GM19372 (cell line): ENCODE results near the gene CYP2C9.

Experiments
- ATAC-seq: cut with Tn5 transposase; IDR thresholded peaks from one replicate; pipeline ENCODE4 v1.9.1; 2021; ENCODE audit warnings: mild to moderate bottlenecking, low read depth, moderate library complexity; ENCODE audit not compliant: unreplicated experiment

CYP2C9 gene

DNA sequence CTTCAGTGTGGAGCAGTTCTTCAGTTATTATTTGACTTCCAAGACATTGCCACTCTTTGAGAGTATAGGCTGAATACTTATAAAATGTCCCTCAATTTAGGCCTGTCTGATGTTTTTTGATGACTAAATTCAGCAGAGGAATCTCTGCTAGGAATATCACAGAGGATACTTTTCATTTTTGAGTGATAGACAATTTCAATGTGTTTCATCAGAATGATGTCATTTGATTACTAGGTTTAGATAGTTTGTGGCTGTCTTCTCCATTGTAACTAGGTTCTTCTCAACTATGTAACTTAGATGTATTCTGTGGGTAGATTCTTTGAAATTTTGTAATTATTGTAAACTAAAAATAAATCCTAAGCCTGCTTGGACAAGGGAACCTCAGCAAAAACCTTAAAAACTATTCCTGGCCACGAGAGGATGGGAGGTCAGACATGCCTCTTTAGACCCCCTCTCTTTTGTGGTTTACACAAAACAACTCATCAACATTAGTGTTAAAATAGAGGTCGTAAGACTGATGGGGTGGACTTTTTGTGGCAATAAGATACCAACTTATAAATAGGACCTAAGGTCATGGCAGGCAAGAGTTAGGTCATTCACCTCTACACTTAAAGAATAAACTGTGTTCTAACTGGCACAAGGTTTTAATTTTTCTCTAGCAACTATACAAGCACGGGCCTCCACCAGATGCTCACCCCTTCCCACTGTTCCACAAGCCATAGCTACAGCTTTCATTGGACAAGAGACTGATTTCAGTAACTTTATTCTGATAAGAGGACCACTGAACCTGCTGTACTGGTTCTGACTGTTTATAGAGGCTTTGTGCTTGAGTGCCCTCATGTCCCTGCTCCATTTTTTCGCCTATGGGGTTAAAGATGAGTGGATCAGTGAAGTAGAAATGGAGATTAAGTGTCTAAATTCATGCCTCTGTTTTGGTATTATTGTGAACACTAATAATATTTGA, 97.2 kb downstream of the CYP2C9 start:
- no peak for ATAC-seq

DNA sequence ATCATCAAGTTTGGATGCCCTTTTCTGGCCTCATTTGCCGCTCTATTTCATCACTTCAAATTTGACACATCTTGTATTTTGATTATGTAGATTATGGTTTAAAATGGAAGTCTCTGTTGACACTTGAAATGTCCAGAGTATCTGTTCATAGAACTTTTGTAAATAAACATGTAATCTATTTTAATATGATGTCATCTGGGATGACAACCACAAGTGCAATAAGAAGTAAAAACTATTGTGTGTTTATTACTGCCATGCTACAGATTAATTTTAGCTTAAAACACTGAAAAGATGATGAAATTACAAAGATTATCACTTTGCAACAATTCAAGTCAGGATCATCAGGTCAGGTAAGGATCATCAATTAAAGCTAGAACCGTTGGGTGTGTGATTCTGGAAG, 100.8 kb downstream of the CYP2C9 start:
- no peak for ATAC-seq
